GM23248 (cell line): ENCODE results near the gene IER3IP1. TPM values are rescaled to one million over a fixed set of nuclear protein-coding genes. Genes with fewer than 3 reads are reported as not detected.
"Not testable (repeated sequence)": the region's sequence is repeated elsewhere in the genome, so short reads cannot be mapped to it uniquely, and the experiment has no call there.

Source experiments
- DNase-seq: peaks from one replicate; pipeline ENCODE4 v3.0.0-alpha.2; 2015
- H2AFZ ChIP-seq: fragments of 200-600 bp; sonication (generic); 2 replicates; pipeline ENCODE4 v1.6.1; 2016; ENCODE audit warnings: antibody characterized with exemption
- H3F3A ChIP-seq: fragments of 200-600 bp; sonication (generic); 2 replicates; pipeline ENCODE4 v1.6.1; 2016; ENCODE audit warnings: mild to moderate bottlenecking, antibody characterized with exemption, mixed run types; ENCODE audit not compliant: insufficient read depth
- H3K27ac ChIP-seq: fragments of 200-600 bp; sonication (generic); 2 replicates; pipeline ENCODE4 v1.5.1; 2016; ENCODE audit warnings: mild to moderate bottlenecking
- H3K27me3 ChIP-seq: fragments of 200-600 bp; sonication (generic); replicated peaks from 2 replicates; pipeline ENCODE4 v1.6.1; 2016; ENCODE audit warnings: mild to moderate bottlenecking; ENCODE audit not compliant: insufficient read depth
- H3K36me3 ChIP-seq: fragments of 200-600 bp; sonication (generic); 2 replicates; pipeline ENCODE4 v1.6.1; 2016; ENCODE audit warnings: low read depth, mild to moderate bottlenecking
- H3K4me1 ChIP-seq: fragments of 200-600 bp; sonication (generic); 2 replicates; pipeline ENCODE4 v1.6.1; 2016; ENCODE audit warnings: mild to moderate bottlenecking; ENCODE audit not compliant: insufficient read depth
- H3K4me2 ChIP-seq: fragments of 200-600 bp; sonication (generic); one replicate; pipeline ENCODE4 v1.6.1; 2016; ENCODE audit warnings: mild to moderate bottlenecking; ENCODE audit not compliant: unreplicated experiment
- H3K4me3 ChIP-seq: fragments of 200-600 bp; sonication (generic); 2 replicates; pipeline ENCODE4 v1.5.1; 2016; ENCODE audit warnings: mild to moderate bottlenecking
- H3K79me2 ChIP-seq: fragments of 200-600 bp; sonication (generic); 2 replicates; pipeline ENCODE4 v1.6.1; 2016; ENCODE audit warnings: mild to moderate bottlenecking; ENCODE audit not compliant: insufficient read depth
- H3K9ac ChIP-seq: fragments of 200-600 bp; sonication (generic); 2 replicates; pipeline ENCODE4 v1.6.1; 2016; ENCODE audit warnings: mild to moderate bottlenecking
- H3K9me2 ChIP-seq: fragments of 200-600 bp; sonication (generic); 2 replicates; pipeline ENCODE4 v1.6.1; 2016; ENCODE audit warnings: mixed run types, mild to moderate bottlenecking, moderate library complexity; ENCODE audit not compliant: insufficient read depth
- H3K9me3 ChIP-seq: fragments of 200-600 bp; sonication (generic); one replicate; pipeline ENCODE4 v1.6.1; 2017; ENCODE audit warnings: low read depth
- H4K20me1 ChIP-seq: fragments of 200-600 bp; sonication (generic); 2 replicates; pipeline ENCODE4 v1.6.0; 2016; ENCODE audit not compliant: insufficient read depth
- EZH2 ChIP-seq: fragments of 200-600 bp; sonication (generic); IDR thresholded peaks from 2 replicates; pipeline ENCODE4 v1.6.1; 2018; ENCODE audit warnings: antibody characterized with exemption, mild to moderate bottlenecking; ENCODE audit not compliant: insufficient read depth, poor library complexity, severe bottlenecking
- EZH2phosphoT487 ChIP-seq: fragments of 200-600 bp; sonication (generic); IDR thresholded peaks from 2 replicates; pipeline ENCODE4 v1.6.1; 2018; ENCODE audit warnings: antibody characterized with exemption, moderate library complexity, mild to moderate bottlenecking, low read depth; ENCODE audit not compliant: insufficient read depth
- WGBS, 2 experiments: methylation state at CpG; one replicate each; pipeline ENCODE4 v1.1.6; 2015 to 2017; ENCODE audit warnings: low lambda C conversion rate in 2 of 2, low coverage in 1 of 2; ENCODE audit errors: missing lambda C conversion rate in 2 of 2; 5-methylcytosine and 5-hydroxymethylcytosine counted together
- in situ Hi-C: fragments of 300-500 bp; cut with MboI; formaldehyde crosslinking; loops from 2 replicates; pipeline ENCODE4 v1.15.0; 2020
- polyA plus RNA-seq: library from polyadenylated mRNA; unstranded; fragments of >200 nt; fragmentation: Nextera tagmentation; extraction: Ambion mirVana; gene quantifications from 2 replicates; pipeline ENCODE4 v1.2.1, GENCODE V29; 2016
- total RNA-seq: library from RNA; depleted of rRNA; stranded (reverse); fragments of >200 nt; shearing (Covaris generic); gene quantifications from 2 replicates; pipeline ENCODE4 v1.2.3, GENCODE V29; 2014

IER3IP1 gene
- total and polyA plus RNA-seq, 2 experiments from 2014 or later, result 26.3 to 39.8 TPM

GRCh38 chr18:47168509-47168908 lies 7.7 kb downstream of the IER3IP1 start:
- Histone ChIP-seq H3K4me1 (peaks cover 4% of the 10 kb centered on the region), H3K4me2 (no peak overlapping the region), H3K9ac (no peak overlapping the region), H3K9me3 (no peaks in the 10 kb centered on the region), H3K27ac (no peak overlapping the region), H3K27me3 (no peaks in the 10 kb centered on the region), H3K36me3 (0 out of 2 replicates have a peak, but pooled peaks cover 6% of the 10 kb centered on the region), H3K79me2 (peaks cover 100% of the 10 kb centered on the region), H3F3A (peaks cover 17% of the 10 kb centered on the region), H3K9me2 (no peaks in the 10 kb centered on the region), H2AFZ (no peak overlapping the region), H3K4me3 (no peak overlapping the region), H4K20me1 (peaks cover 8% of the 10 kb centered on the region; the same call in 1 of the 2 replicates)
- in situ Hi-C loops, result no loop called here
- TF ChIP-seq EZH2 (no peak), EZH2phosphoT487 (no peak)
- no peak for DNase-seq

GRCh38 chr18:47166294-47166693 lies 9.9 kb downstream of the IER3IP1 start:
- Histone ChIP-seq H3F3A (peaks cover 22% of the 10 kb centered on the region), H3K9ac (no peak overlapping the region), H3K36me3 (0 out of 2 replicates have a peak, but pooled peaks cover 2% of the 10 kb centered on the region), H3K9me3 (no peaks in the 10 kb centered on the region), H3K27ac (no peak overlapping the region), H3K4me2 (no peak overlapping the region), H3K79me2 (peaks cover 100% of the 10 kb centered on the region), H3K27me3 (no peaks in the 10 kb centered on the region), H3K4me3 (no peak overlapping the region), H3K9me2 (no peaks in the 10 kb centered on the region), H4K20me1 (peaks cover 8% of the 10 kb centered on the region; the same call in 1 of the 2 replicates), H2AFZ (no peak overlapping the region), H3K4me1 (peaks cover 13% of the 10 kb centered on the region)
- TF ChIP-seq EZH2phosphoT487 (no peak), EZH2 (no peak)
- in situ Hi-C loops, result no loop called here
- no peak for DNase-seq
- 82 to 88% methylated on average over 2 of the region's 2 CpGs for WGBS, 2 experiments

- H4K20me1 ChIP-seq, result no peaks in the 10 kb centered on the region; the same call in 1 of the 2 replicates
These were observed 12.9 kb downstream of the IER3IP1 start for GRCh38 chr18:47163241-47163640.

DNA sequence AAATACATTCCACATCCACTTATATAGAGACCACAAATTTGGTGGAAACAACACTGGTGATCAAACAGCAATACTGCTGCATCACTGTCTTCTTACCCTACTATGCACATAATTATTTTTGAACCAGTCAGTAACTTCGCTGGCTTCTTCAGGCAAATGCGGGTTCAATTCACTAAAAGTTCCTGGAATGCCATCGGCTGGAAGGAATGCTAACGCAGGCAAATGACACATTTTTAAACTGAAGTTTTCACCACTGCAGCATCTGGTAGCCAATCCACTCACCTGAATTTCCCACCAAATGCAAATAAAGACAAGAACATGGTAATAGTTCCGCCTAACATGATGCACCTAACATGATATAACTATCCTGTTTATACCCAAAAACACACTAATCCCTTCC lies 15.9 kb downstream of the IER3IP1 start:
- in situ Hi-C loops, result no loop called here
- H3K9me3 ChIP-seq, result no peaks in the 10 kb centered on the region
- no peaks in the 10 kb centered on the region for H4K20me1 ChIP-seq
- peaks cover 13% of the 10 kb centered on the region for H3K4me1 ChIP-seq
- no peak for DNase-seq
- peaks cover 13% of the 10 kb centered on the region for H3F3A ChIP-seq
- peaks cover 9% of the 10 kb centered on the region; the same call in 1 of the 2 replicates for H3K36me3 ChIP-seq
- WGBS, 2 experiments, result 89 to 92% methylated on average over 5 of the region's 5 CpGs
- TF ChIP-seq EZH2 (no peak), EZH2phosphoT487 (no peak)
- H3K27ac ChIP-seq, result no peak overlapping the region
- no peak overlapping the region for H3K4me3 ChIP-seq
- no peaks in the 10 kb centered on the region for H3K9me2 ChIP-seq
- no peaks in the 10 kb centered on the region for H3K27me3 ChIP-seq
- no peak overlapping the region for H2AFZ ChIP-seq
- H3K79me2 ChIP-seq, result peaks cover 100% of the 10 kb centered on the region
- no peak overlapping the region for H3K4me2 ChIP-seq
- no peak overlapping the region for H3K9ac ChIP-seq

More at GRCh38 chr18:47163241-47163640, 12.9 kb downstream of the IER3IP1 start:
- peak; percentile 90 for DNase-seq
- Histone ChIP-seq H3K9me3 (no peaks in the 10 kb centered on the region), H3K79me2 (peaks cover 100% of the 10 kb centered on the region), H2AFZ (no peak overlapping the region), H3K4me1 (peaks cover 13% of the 10 kb centered on the region), H3K9me2 (no peaks in the 10 kb centered on the region), H3K4me3 (peak overlapping the region; percentile 41), H3K9ac (peak overlapping the region; percentile 19; the same call in 1 of the 2 replicates), H3F3A (peaks cover 13% of the 10 kb centered on the region), H3K27ac (peak overlapping the region; percentile 74), H3K27me3 (no peaks in the 10 kb centered on the region), H3K36me3 (no peaks in the 10 kb centered on the region), H3K4me2 (peak overlapping the region; percentile 64)
- no peak for TF ChIP-seq EZH2
- TF ChIP-seq EZH2phosphoT487, result no peak
- WGBS, 2 experiments, result 46 to 49% methylated on average over 5 of the region's 5 CpGs
- in situ Hi-C loops, result no loop called here

- 94 to 96% methylated on average over 16 of the region's 16 CpGs for WGBS, 2 experiments
- H3K9me2 ChIP-seq, H3K9ac ChIP-seq, H4K20me1 ChIP-seq, H3K27me3 ChIP-seq, H3K9me3 ChIP-seq, DNase-seq, H3K4me2 ChIP-seq, H3K4me1 ChIP-seq, H3K4me3 ChIP-seq, H3K27ac ChIP-seq, in situ Hi-C loops, H2AFZ ChIP-seq: not testable (repeated sequence)
- peaks cover 24% of the 10 kb centered on the region; the same call in 1 of the 2 replicates for H3K36me3 ChIP-seq
- peaks cover 12% of the 10 kb centered on the region for H3F3A ChIP-seq
- peaks cover 93% of the 10 kb centered on the region for H3K79me2 ChIP-seq
These were observed 17.8 kb downstream of the IER3IP1 start for GRCh38 chr18:47158404-47158803.
